Right forelimb (tissue), 1 donor: Measurements from ENCODE around the gene PFKFB3.
"Not testable (repeated sequence)": the region's sequence is repeated elsewhere in the genome, so short reads cannot be mapped to it uniquely, and the experiment has no call there.

ENCODE experiments used
- DNase-seq: peaks from one replicate; pipeline ENCODE4 v3.0.0-alpha.2; 2018

PFKFB3 gene

DNA sequence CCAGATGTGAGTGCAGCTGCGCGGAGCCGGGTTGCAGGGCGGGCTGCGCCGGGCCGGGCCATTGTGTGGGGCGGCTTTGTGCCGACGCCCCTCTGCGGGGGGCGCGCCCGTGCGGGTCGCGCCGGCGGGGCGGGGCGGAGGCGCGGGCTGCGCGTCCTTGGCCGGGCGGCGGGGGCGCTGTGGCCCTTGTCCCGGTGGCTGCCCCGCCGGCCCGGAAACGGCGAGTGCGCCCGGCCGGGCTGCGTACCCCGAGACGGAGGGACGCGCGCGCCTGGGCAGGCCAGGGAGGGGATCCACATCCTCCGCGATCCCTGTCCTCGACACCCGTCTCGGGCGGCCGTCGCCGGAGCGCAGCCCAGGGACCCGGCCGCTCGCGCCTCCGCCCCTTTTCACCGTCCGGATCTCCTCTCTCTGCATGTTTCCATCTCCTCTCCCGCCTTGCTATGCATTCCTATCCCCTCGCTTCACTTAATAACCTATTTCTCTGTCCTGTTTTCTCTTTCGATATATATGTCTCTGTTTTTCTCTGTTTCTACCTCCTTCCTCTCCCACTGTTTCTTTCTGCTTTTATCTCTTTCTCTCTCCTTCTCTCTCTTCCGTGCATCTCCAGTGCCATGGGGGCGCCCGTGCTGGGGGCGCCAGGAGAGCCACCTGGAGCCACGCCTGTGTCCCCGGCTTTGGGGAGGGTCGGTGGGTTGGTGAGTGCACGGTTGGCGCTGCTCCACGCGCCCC lies 765 bp downstream of the PFKFB3 start:
- peak; percentile 83 for DNase-seq

DNA sequence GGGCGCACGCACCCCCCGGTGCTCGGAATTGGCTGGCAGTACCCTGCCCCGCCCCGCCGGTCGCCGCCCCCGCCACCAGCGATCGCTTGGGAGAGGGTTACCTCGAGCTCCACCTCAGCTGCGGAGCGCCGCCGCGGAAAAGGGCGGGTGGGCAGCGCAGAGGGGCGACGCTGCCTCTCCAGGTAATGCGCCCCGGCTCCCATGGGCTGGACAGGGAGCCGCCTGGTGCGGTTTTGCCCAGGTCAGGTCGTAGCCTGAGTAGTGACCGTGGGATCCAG lies 1.3 kb downstream of the PFKFB3 start:
- DNase-seq, result peak; percentile 63

DNA sequence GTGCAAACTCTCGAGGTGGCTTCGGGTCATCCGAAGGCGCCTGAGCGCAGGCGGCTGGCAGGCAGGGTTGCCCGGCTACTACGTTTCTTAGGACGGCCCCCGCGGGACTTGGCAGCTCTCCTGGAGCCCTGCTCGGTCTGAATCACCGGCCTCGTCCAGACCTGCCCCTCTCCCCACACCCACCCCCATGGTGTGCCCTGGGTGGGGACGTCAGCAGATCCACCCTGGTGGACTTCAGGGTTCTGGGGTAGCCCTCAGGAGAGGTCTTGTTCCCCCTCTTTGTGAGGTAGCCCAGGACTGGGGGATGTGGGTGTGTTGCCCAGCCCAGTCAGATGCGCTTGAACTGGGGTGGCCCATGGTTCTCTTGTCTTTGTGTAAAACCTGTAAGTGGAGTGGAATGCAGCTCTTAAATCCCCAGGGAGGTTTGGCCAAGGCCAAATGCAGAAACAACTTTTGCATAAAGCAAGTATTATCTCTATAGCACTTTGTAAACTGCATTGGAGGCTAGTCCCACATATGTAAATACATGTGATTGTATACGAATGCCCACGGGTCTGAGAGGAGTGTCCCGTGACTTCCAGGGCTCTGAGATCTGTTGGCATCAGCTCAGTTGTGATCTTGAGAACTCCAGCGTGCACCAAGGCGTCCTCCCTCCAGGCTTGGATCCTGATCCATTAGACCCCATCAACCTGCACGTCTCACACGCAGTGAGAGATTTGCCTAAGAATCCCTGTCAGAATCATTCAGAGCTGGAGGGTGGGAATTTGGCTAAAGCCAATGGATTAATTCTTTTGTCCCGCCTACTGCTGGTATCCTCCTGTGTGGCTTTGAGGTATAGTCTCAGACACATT lies 1.8 kb downstream of the PFKFB3 start:
- DNase-seq, result no peak

DNA sequence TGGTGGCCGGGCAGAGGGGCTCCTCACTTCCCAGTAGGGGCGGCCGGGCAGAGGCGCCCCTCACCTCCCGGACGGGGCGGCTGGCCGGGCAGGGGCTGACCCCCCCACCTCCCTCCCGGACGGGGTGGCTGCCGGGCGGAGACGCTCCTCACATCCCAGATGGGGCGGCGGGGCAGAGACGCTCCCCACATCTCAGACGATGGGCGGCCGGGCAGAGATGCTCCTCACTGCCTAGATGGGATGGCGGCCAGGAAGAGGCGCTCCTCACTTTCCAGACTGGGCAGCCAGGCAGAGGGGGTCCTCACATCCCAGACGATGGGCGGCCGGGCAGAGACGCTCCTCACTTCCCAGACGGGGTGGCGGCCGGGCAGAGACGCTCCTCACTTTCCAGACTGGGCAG lies 3.8 kb downstream of the PFKFB3 start:
- not testable (repeated sequence) for DNase-seq

DNA sequence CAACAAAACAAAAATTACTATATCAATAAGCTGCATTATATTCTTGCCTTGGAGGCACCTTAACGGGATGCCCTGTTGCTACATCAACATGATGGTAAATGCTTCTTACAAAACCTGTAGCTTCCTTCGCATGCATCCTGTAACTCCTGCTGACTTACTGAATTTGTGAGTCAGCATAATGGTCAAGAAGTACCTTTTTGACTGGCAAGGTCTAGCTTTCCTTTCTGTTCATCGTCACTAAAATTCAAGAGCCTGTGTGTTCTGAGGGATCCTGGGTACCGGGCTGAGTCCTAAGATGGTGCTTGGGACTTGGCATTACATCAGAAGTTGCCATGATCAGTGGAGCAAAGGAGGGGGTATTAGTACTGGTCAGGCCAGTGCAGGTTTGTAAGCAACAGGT lies 4.9 kb downstream of the PFKFB3 start:
- DNase-seq, result no peak

DNA sequence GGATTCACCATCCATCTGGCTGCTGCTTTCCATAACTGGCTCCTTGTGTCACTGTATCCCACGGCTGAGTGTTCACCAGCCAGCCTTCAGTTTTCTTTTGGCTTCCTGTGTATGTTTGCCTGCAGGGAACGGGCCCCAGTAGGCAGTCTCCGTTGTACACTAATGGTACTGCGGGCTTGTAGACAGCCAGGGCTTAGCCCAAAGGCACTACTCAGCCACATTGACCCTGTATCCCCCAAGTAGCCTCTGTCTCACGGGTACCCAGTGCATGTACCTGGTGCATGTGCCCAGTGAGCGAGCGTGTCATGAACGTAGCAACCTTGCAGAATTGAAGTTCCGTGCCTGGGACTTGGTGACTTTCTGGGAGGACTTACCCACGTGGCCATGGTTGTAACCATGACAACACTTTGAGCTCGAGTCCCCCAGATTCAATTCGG lies 6.1 kb downstream of the PFKFB3 start:
- DNase-seq, result no peak

DNA sequence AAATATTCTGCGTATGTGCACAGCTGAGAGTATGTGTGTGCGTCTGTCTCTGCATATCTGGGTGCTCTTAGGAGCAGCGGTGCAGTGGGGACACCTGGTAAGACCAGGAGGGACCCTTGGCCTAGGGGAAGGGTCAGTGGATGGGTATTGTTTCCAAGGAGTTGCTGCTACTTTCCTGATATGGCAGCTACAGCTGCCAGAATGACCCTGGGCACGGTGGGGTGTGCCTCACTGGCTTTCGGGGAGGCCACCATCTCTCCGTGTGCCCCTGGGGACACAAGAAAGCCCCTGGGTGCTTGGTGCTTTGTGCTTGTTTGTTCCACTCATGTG lies 8.6 kb downstream of the PFKFB3 start:
- no peak for DNase-seq

DNA sequence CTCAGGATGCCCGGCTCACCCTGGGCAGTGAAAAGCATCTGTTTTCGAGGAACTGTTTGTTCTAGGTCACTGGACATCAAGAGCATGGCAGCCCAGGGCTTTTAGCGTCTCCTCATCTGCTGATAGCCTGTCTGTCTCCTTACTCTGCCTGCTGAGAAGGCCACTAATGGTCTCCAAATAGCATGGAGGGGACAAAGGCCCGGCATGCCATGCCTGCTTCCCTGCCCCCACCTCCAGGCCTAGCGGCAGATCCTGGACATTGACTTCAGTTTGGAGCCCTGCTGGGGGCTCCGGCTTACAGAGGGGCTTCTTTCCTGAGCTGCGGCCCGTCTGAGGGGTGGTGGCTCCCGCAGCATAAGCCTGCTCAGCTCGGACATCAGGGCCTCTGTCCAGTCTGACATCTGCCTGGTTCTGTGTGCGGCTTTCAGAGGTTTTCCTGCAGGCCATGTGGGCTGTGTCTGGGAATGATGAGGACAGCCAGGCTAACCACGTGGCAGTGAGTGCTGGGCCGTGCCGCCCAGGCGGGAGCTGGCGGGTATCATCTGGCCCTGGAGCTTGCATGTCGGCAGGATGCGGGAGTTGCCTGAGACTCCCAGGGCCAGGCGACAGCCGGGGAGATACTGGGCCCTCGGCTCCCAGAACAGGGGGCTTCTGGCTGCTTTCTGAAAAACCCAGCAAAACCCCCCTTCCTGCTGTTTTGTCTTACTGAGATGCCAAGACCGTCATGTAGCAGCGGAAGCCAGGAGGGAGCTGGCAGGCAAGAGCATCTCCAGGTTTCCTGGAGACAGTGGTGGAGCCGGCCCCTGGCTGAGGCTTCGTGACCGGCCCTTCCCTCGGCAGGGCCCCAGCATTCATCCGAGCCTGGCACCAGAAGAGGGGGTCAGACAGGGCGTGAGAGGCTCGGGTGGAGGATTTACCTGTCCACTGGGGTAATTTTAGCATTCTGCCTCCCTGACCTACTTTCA lies 9.2 kb downstream of the PFKFB3 start:
- no peak for DNase-seq

DNA sequence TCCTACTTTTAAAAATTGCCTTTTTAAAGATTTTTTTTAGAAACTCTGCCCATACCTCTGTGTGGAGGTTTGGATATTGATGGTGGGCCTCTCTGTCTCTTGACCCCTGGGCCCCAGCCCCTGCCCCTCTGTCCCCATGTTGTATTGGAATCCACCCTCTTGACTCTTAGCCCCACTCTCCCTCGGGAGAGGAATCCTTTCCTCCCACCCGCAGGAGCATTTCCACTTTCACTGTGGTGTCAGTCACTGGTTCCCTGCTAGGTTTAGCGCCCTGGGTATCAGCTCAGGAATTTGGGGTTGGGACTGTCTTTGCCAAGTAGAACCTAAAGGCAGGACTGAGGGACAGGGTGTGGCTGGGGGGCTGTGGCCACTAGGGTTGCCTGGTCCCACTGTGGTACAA lies 10.1 kb downstream of the PFKFB3 start:
- DNase-seq, result no peak

DNA sequence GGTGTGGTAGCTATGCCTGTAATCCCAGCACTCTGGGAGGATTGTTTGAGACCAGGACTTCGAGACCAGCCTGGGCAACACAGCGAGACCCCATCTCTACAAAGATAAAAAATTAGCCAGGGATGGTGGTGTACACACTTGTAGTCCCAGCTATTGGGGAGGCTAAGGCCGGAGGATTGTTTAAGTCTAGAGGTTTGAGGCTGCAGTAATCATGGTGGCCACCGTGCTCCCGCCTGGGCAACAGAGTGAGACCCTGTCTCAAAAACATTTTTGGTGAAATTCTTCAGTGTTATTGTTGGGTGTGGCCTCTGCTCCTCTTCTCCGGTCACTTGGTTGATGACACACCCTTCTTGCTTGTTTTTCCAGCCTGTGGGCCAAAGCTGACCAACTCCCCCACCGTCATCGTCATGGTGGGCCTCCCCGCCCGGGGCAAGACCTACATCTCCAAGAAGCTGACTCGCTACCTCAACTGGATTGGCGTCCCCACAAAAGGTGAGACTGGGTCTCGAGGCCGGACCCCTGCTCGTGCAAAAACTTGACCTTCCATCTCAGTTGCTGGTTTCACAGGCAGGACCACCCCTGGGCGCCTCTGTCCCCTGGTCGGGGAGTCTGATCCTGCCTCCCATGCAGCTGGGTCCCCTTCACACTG lies 10.6 kb downstream of the PFKFB3 start:
- no peak for DNase-seq

DNA sequence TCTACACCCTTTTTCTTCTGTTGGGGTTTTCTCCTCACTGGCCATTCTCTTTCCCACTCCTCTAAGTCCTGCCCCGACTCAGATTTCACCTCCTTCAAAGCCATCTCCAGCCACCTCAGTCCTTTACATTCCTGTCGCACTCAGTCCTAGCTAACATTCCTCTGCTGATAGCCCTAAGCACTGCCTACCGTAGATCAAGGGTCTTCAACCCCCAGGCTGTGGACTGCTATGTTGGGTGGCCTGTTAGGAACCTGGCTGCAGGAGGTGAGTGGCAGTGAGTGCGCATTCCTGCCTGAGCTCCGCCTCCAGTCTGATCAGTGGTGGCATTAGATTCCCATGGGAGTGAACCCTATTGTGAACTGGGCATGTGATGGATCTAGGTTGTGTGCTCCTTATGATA lies 11.2 kb downstream of the PFKFB3 start:
- DNase-seq, result no peak

DNA sequence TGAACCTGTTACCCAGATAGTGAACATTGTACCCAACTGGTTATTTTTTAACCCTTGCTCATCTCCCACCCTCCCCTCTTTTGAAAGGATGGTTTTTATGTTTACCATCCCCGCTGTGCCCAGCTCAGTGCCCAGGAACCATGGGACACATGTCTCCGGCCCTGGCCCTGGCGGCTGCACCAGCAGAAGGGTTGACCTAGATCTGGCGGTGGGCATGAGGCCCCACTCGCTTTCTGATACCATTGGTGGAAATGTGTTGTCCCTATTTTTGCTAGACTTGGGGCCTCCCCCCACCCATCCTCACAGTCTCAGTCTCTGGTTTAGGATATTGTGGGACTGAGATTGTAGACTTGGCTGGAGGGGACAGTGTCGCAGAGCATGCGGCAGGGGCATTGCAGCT lies 11.9 kb downstream of the PFKFB3 start:
- DNase-seq, result no peak

DNA sequence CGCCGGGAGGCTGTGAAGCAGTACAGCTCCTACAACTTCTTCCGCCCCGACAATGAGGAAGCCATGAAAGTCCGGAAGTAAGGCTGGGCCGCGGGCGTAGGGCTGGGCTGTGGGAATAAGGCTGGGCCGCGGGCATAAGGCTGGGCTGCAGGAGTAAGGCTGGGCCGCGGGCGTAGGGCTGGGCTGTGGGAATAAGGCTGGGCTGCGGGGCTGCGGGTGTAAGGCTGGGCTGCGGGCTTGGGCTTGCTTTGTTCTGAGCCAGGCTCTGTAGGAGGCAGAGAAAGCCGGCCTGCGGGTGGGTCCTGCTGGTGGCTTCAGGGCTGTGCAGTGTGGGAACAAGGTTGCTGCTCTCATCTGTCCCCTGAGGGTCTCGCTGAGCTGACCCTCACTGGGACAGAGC lies 12.5 kb downstream of the PFKFB3 start:
- DNase-seq, result no peak

DNA sequence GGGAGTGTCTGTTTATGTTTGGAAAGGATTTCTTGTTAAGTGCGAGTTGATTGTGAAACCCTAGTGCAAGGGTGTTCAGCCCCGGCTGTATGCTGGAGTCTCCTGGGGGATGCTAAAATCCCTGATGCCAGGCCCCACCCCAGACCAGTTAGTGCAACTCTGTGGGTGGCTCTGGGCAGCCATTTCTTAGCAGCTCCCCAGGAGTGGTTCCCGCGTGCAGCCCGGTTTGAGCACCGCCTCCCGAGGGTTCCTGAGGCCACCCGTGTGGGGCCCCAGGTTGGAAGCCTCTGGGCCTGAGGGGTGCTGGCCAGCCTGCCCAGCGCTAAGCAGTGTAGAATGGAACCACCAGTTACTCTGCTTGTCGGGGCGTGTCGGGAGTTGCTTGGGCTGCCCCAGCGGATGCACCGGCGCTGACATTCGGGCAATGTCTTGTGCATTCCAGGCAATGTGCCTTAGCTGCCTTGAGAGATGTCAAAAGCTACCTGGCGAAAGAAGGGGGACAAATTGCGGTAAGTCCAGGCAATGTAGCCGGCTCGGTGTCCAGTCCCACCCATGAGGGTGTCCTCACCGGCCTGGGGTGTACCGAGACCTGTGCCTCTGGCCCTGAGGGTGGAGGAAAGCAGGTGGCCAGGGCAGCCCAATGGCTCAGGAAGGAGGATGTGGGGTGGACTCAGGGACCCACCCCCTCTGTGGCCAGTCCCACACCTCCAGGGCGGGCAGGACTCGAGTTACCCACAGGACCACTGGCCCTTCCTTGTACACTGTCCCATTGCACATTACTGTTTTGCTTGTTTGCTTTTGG lies 13.2 kb downstream of the PFKFB3 start:
- DNase-seq, result no peak

DNA sequence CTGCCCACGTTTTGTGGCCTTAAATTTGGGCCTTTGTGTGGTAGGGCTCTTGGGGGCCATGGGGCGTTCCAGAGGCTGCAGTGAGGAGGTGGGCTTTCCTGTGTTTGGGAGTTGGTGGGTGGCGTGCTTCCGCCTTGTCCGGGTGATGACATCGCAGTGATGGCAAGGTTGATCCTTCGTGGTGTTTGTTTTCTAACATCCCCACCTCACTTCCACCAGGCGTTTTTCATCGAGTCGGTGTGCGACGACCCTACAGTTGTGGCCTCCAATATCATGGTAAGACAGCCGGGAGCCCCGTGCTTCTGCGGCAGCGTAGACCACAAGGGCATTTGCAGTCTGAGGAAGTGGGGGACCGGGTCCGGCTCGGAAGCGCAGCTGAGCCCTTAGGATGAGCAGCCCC lies 14.2 kb downstream of the PFKFB3 start:
- no peak for DNase-seq

DNA sequence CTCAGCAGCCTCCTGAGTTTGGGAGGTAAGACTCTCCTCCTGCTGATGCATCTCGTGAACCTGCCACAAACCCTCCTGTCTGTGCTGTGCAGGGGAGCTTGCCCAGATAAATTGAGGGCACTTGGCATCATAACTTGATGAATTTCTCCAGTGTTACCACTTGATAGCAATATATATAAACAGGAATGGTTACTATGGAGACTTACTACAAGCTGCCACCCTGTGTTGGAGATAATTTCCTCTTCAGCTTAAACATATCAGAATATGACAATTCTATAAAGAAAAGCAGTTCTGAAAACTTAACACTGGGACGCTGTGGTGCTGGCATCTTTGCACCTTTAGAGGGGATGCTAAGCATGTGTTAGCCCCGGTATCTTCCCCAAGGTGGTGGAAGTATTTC lies 14.9 kb downstream of the PFKFB3 start:
- DNase-seq, result no peak

DNA sequence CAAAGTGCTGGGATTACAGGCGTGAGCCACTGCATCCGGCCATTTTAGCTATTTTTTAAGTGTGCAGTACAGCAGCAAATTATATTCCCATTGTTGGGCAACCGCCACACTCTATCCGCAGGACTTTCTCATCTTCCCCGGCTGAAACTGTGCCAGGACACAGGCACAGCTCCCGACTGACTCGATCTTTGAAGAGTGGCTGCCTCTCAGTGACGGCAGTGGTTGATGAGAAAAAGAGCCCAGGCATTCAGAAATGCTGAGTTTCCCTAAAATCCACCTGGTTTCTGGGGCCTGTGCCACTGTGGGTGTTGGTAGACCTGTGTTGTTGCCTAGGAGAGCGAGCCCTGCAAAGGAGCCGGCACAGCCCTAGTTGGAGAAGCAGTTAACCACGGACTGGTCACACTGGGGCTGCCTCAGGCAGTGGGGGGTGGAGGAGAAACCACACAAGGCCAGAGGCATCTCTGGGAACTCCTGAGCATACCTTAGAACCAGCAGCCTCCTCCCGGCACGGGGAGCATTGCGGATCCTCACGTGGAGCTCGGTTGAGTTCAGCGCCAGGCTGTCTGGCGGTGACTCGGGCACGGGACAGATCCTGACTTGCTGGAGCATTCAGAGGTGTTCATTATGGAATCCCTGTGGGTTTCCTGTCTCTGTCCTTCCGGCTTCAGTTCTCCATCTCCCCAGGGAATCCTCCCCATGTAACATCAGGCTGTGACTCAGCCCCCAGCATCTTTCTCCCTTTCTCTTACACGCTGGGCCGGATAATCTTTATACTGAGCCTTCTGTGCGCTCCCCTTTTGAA lies 16.2 kb downstream of the PFKFB3 start:
- no peak for DNase-seq

DNA sequence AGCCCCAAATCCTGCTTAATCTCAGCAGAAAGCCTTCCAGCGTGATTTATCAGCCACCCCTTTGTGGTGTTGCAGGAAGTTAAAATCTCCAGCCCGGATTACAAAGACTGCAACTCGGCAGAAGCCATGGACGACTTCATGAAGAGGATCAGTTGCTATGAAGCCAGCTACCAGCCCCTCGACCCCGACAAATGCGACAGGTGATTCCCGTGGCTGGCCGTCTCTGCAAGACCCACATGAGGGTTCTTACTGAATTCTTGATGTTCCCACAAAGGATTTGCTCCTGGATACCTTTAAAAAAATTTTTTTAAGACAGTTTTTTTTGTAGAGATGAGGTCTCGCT lies 16.7 kb downstream of the PFKFB3 start:
- DNase-seq, result no peak

DNA sequence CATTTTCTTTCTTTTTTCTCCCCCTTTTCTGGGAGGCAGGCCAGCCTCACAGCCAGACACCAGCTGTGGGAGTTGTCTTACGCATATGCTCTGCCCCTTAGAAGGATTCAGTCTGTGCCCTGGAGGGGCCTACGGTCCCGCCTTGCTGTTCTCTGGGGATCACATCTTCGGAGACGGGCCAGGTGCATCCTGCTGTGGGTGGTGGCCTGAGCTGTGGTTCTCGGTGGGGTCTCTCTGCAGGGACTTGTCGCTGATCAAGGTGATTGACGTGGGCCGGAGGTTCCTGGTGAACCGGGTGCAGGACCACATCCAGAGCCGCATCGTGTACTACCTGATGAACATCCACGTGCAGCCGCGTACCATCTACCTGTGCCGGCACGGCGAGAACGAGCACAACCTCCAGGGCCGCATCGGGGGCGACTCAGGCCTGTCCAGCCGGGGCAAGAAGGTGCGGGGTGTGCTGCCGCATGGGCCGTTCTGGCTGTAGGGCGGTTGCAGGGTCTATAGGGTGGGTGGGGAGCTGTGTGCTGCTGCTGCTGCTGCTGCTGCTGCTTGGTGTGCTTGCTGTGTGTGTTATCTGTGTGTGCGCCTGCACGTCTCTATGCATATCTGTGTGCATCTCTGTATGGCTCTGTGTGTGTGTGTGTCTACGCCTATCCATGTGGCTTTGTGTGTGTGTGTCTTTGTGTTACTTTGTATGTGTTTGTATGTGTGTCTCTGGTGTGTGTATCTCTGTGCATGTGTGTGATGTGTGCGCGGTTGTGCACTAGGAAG lies 17.9 kb downstream of the PFKFB3 start:
- no peak for DNase-seq

DNA sequence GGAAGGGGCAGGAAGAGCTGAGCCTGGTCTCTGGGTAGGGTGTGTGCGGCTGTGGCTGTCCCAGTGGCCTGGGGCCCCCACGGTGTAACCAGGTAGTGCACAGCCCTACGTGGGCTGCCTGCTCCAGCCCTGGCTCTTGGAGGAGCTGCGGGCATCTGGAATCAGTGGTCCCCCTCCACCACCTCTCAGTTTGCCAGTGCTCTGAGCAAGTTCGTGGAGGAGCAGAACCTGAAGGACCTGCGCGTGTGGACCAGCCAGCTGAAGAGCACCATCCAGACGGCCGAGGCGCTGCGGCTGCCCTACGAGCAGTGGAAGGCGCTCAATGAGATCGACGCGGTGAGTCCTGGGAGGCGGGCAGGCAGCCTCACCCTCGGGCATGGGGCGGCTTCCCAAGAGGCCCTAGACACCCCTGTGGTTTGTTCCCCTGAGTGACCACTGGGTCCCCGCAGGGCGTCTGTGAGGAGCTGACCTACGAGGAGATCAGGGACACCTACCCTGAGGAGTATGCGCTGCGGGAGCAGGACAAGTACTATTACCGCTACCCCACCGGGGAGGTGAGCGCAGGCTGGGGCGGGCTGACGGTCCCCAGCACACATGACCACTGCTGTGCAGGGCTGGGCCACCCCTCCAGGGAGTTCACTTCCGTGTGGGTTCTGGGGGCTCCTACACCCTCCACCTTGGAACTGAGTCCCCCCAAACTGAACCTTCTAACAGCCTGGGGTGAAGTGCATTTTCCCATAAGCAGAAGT lies 18.6 kb downstream of the PFKFB3 start:
- no peak for DNase-seq
